Islet precursor cell (in vitro differentiated cells): ENCODE data around the gene PIK3R5.

Experiments used
- DNase-seq: peaks from one replicate; pipeline ENCODE4 v3.0.0-alpha.2; 2018

The PIK3R5 gene

GRCh38 chr17:8922451-8922850, 43.1 kb downstream of the PIK3R5 start:
- DNase-seq, result no peak

- no peak for DNase-seq
These were observed 44.4 kb downstream of the PIK3R5 start for GRCh38 chr17:8921147-8921546.

GRCh38 chr17:8918807-8919465, 46.6 kb downstream of the PIK3R5 start:
- no peak for DNase-seq

GRCh38 chr17:8916466-8916865, 49.0 kb downstream of the PIK3R5 start:
- DNase-seq, result no peak

- peak; percentile 50 for DNase-seq
These were observed 51.0 kb downstream of the PIK3R5 start for GRCh38 chr17:8914554-8914953.

- peak; percentile 51 for DNase-seq
These were observed 51.6 kb downstream of the PIK3R5 start for GRCh38 chr17:8913879-8914278.

GRCh38 chr17:8913091-8913490, 52.4 kb downstream of the PIK3R5 start:
- no peak for DNase-seq

- DNase-seq, result no peak
These were observed 53.2 kb downstream of the PIK3R5 start for GRCh38 chr17:8912084-8912981.

GRCh38 chr17:8910969-8911604, 54.4 kb downstream of the PIK3R5 start:
- peak; percentile 53 for DNase-seq

GRCh38 chr17:8909586-8910270, 55.8 kb downstream of the PIK3R5 start:
- no peak for DNase-seq

- peak; percentile 49 for DNase-seq
These were observed 60.2 kb downstream of the PIK3R5 start for GRCh38 chr17:8905331-8905730.

- DNase-seq, result peak; percentile 45
These were observed 60.8 kb downstream of the PIK3R5 start for GRCh38 chr17:8904686-8905085.

GRCh38 chr17:8904201-8904600, 61.3 kb downstream of the PIK3R5 start:
- no peak for DNase-seq

- DNase-seq, result peak; percentile 54
These were observed 64.6 kb downstream of the PIK3R5 start for GRCh38 chr17:8900626-8901585.

- no peak for DNase-seq
These were observed 65.3 kb downstream of the PIK3R5 start for GRCh38 chr17:8900207-8900606.

GRCh38 chr17:8898636-8899035, 66.9 kb downstream of the PIK3R5 start:
- DNase-seq, result peak; percentile 22

- DNase-seq, result peak; percentile 24
These were observed 67.4 kb downstream of the PIK3R5 start for GRCh38 chr17:8898126-8898525.

GRCh38 chr17:8896641-8897635, 68.6 kb downstream of the PIK3R5 start:
- peak; percentile 47 for DNase-seq

GRCh38 chr17:8896087-8896486, 69.4 kb downstream of the PIK3R5 start:
- DNase-seq, result no peak
